CD4-positive, alpha-beta T cell treated with Interleukin-6 for 4 hours (primary cell): ENCODE measurements around the gene SLC45A2.

Experiments
- DNase-seq: peaks from one replicate; pipeline ENCODE4 v3.0.0-alpha.2; 2020; ENCODE audit warnings: mixed read lengths

The SLC45A2 gene

GRCh38 chr5:34005681-34006080 is 21.2 kb upstream of the SLC45A2 start:
- no peak for DNase-seq

GRCh38 chr5:34005211-34005610 is 20.7 kb upstream of the SLC45A2 start:
- DNase-seq = no peak

- no peak for DNase-seq
These were observed 19.4 kb upstream of the SLC45A2 start for GRCh38 chr5:34003941-34004340.

GRCh38 chr5:34002629-34003328 is 18.3 kb upstream of the SLC45A2 start:
- no peak for DNase-seq

- no peak for DNase-seq
These were observed 16.8 kb upstream of the SLC45A2 start for GRCh38 chr5:34001241-34001841.

GRCh38 chr5:33999978-34000377 is 15.5 kb upstream of the SLC45A2 start:
- DNase-seq = no peak

GRCh38 chr5:33997331-33997983 is 13.0 kb upstream of the SLC45A2 start:
- DNase-seq = peak; percentile 39

- no peak for DNase-seq
These were observed 11.4 kb upstream of the SLC45A2 start for GRCh38 chr5:33995865-33996264.

GRCh38 chr5:33994845-33995244 is 10.4 kb upstream of the SLC45A2 start:
- no peak for DNase-seq

- DNase-seq = no peak
These were observed 8.4 kb upstream of the SLC45A2 start for GRCh38 chr5:33992864-33993263.

GRCh38 chr5:33985447-33985846 is 954 bp upstream of the SLC45A2 start:
- DNase-seq = no peak

GRCh38 chr5:33984178-33984577 is 315 bp downstream of the SLC45A2 start:
- DNase-seq = no peak

GRCh38 chr5:33981408-33982162 is 2.9 kb downstream of the SLC45A2 start:
- no peak for DNase-seq

- no peak for DNase-seq
These were observed 4.5 kb downstream of the SLC45A2 start for GRCh38 chr5:33980030-33980429.

GRCh38 chr5:33978306-33978705 is 6.2 kb downstream of the SLC45A2 start:
- no peak for DNase-seq

- no peak for DNase-seq
These were observed 8.2 kb downstream of the SLC45A2 start for GRCh38 chr5:33976307-33976706.

GRCh38 chr5:33975852-33976251 is 8.6 kb downstream of the SLC45A2 start:
- DNase-seq = no peak

GRCh38 chr5:33973271-33973670 is 11.2 kb downstream of the SLC45A2 start:
- no peak for DNase-seq

- DNase-seq = no peak
These were observed 14.7 kb downstream of the SLC45A2 start for GRCh38 chr5:33969572-33970452.

GRCh38 chr5:33968211-33969005 is 16.1 kb downstream of the SLC45A2 start:
- no peak for DNase-seq

GRCh38 chr5:33966805-33967204 is 17.7 kb downstream of the SLC45A2 start:
- no peak for DNase-seq
